ENCODE measurements around the gene CORO2B. TPM values are rescaled to one million over a fixed set of nuclear protein-coding genes. Genes with fewer than 3 reads are reported as not detected.

The CORO2B gene
- total RNA-seq, 8 experiments from 2014 or later, result 2.1 to 28.3 (median 16.4) TPM

- 100% methylated on average over 1 of the region's 8 CpGs; no CpG with 5 or more reads in 7 of the 10 experiments for WGBS, 10 experiments
- in situ Hi-C loops (cut with MboI; ENCODE audit: low pct_unique_long_range_greater_than_20kb in 2 of 9, low sequenced_read_pairs in 9 of 9, unreplicated experiment in 9 of 9), result loop anchor here in 3 of 9 experiments (25.0 kb wide), 1 partner anchor 94 kb away; no protein-coding TSS in a partner anchor
- no peak overlapping the region for H3K4me3 ChIP-seq
- peaks cover 39% of the 10 kb centered on the region in 2 donors for H3K4me1 ChIP-seq (replicated peaks in 1 of 2)
- no peak for ATAC-seq (replicated peaks in 6 of 8)
- H3K27ac ChIP-seq, result no peak overlapping the region
Observed at GRCh38 chr15:68655686-68656437, 77.1 kb downstream of the CORO2B start.

- WGBS, 10 experiments, result 100% methylated on average over 1 of the region's 1 CpG; no CpG with 5 or more reads in 6 of the 10 experiments
- in situ Hi-C loops (cut with MboI; ENCODE audit: low pct_unique_long_range_greater_than_20kb in 2 of 9, low sequenced_read_pairs in 9 of 9, unreplicated experiment in 9 of 9), result loop anchor here in 3 of 9 experiments (25.0 kb wide), 1 partner anchor 94 kb away; no protein-coding TSS in a partner anchor
- ATAC-seq (replicated peaks in 6 of 8), result no peak
- H3K4me1 ChIP-seq (replicated peaks in 1 of 2), result peaks cover 39% of the 10 kb centered on the region in 2 donors
- no peak overlapping the region for H3K27ac ChIP-seq
- no peak overlapping the region for H3K4me3 ChIP-seq
Observed at GRCh38 chr15:68656438-68656739, 77.6 kb downstream of the CORO2B start.

DNA sequence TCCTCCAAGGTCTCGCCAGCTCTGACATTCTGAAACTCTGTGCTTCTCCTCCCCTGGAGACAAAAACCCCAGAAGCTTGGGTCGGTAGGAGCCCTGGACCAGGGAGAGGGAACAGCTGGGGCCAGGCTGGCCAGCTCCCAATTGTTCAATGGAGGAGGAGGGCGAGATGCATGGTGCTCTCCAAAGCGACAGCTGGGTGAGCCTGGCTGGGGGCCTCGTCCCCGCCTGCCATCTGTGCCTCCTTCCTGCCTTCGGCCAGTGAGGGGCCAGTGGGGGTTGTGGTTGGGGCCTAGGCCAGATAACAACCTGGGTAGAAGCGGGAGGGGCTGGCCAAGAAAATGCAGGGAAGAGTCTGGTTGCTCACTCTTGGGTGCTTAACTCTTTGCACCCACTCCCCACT lies 79.4 kb downstream of the CORO2B start:
- H3K4me1 ChIP-seq (replicated peaks in 1 of 2), result peaks cover 28 to 30% of the 10 kb centered on the region in 2 donors
- no peak overlapping the region for H3K4me3 ChIP-seq
- 66 to 100% (median 85%) methylated on average over 1 to 5 of the region's 8 CpGs; no CpG with 5 or more reads in 6 of the 10 experiments for WGBS, 10 experiments
- in situ Hi-C loops (cut with MboI; ENCODE audit: low pct_unique_long_range_greater_than_20kb in 2 of 9, low sequenced_read_pairs in 9 of 9, unreplicated experiment in 9 of 9), result loop anchor here in 3 of 9 experiments (25.0 kb wide), 1 partner anchor 96 kb away; no protein-coding TSS in a partner anchor
- ATAC-seq (replicated peaks in 6 of 8), result peak in 5 of 8 experiments; percentile 11 to 60 (median 31)
- no peak overlapping the region for H3K27ac ChIP-seq

DNA sequence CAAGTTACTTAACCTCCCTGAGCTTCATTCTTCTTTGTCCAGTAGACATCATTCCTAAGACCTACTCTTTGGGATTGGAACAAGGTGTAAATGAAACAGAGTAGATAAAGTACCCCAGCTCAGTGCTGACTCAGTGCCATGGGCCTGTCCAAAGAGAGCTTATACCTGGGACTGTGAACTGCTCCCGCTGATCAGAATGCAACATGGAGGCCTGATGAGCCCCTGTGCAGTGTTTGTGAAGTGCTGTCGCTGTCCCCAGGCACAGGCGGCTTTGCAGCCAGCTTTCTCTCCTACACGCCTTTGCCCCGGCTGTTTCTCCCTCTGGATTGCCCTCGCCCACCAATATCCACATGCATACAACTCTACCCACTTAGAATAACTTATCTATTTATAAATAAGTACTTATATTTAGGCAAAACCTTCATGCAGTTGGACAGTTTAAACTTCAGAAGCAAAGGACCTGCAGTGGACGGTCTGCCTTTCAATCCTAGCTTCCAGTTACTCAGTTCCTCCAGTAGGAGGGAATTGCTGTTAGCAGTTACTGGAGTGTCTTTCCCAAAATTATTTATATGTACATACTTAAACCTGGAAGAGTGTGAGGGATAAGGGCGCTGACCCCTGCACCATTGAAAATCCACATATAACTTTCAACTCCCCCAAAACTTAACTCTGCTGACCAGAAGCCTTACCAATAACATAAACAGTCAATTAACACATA lies 80.0 kb downstream of the CORO2B start:
- peaks cover 22 to 23% of the 10 kb centered on the region in 2 donors for H3K4me1 ChIP-seq (replicated peaks in 1 of 2)
- in situ Hi-C loops (cut with MboI; ENCODE audit: low pct_unique_long_range_greater_than_20kb in 2 of 9, low sequenced_read_pairs in 9 of 9, unreplicated experiment in 9 of 9), result loop anchor here in 3 of 9 experiments (25.0 kb wide), 1 partner anchor 96 kb away; no protein-coding TSS in a partner anchor
- H3K4me3 ChIP-seq, result no peak overlapping the region
- ATAC-seq (replicated peaks in 6 of 8), result peak in 2 of 8 experiments; percentile 18 to 20
- WGBS, 10 experiments, result 65 to 100% (median 87%) methylated on average over 1 to 8 of the region's 8 CpGs; no CpG with 5 or more reads in 3 of the 10 experiments
- H3K27ac ChIP-seq, result no peak overlapping the region

DNA sequence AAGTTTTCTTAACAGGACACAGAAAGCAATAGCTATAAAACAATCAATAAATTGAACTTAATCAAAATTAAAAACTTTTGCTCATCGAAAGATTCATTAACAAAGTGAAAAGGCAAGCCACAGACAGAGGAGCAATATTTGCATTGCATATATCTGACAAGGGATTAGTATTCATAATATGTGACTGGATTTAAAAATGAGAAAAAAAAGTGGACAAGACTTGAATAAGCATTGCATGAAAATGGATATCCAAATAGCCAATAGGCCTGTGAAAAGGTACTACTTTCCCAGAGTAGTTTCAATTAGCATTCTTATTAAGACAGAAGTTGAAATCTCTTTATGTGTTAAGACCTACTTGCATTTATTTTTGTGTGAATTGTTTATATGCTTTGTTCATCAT lies 84.7 kb downstream of the CORO2B start:
- Histone ChIP-seq H3K27ac (no peak overlapping the region), H3K4me3 (no peak overlapping the region), H3K4me1 (replicated peaks in 1 of 2) (peaks cover 0 to 9% of the 10 kb centered on the region in 2 donors)
- WGBS, 10 experiments, result 0 to 100% (median 67%) methylated on average over 1 of the region's 1 CpG; no CpG with 5 or more reads in 1 of the 10 experiments
- ATAC-seq (replicated peaks in 6 of 8), result peak in 3 of 8 experiments; percentile 81 to 92 (median 83)
- in situ Hi-C loops (cut with MboI; ENCODE audit: low pct_unique_long_range_greater_than_20kb in 2 of 9, low sequenced_read_pairs in 9 of 9, unreplicated experiment in 9 of 9), result loop anchor here in 3 of 9 experiments (25.0 kb wide), 1 partner anchor 101 kb away; no protein-coding TSS in a partner anchor

GRCh38 chr15:68666120-68666811 lies 87.5 kb downstream of the CORO2B start:
- Histone ChIP-seq H3K4me3 (no peak overlapping the region), H3K4me1 (replicated peaks in 1 of 2) (peaks cover 0 to 9% of the 10 kb centered on the region in 2 donors), H3K27ac (no peak overlapping the region)
- peak in 5 of 8 experiments; percentile 43 to 65 (median 64) for ATAC-seq (replicated peaks in 6 of 8)
- WGBS, 10 experiments, result 50 to 100% (median 75%) methylated on average over 1 to 4 of the region's 6 CpGs; no CpG with 5 or more reads in 2 of the 10 experiments
- in situ Hi-C loops (cut with MboI; ENCODE audit: low pct_unique_long_range_greater_than_20kb in 2 of 9, low sequenced_read_pairs in 9 of 9, unreplicated experiment in 9 of 9), result loop anchor here in 3 of 9 experiments (25.0 kb wide), 1 partner anchor 104 kb away; no protein-coding TSS in a partner anchor

DNA sequence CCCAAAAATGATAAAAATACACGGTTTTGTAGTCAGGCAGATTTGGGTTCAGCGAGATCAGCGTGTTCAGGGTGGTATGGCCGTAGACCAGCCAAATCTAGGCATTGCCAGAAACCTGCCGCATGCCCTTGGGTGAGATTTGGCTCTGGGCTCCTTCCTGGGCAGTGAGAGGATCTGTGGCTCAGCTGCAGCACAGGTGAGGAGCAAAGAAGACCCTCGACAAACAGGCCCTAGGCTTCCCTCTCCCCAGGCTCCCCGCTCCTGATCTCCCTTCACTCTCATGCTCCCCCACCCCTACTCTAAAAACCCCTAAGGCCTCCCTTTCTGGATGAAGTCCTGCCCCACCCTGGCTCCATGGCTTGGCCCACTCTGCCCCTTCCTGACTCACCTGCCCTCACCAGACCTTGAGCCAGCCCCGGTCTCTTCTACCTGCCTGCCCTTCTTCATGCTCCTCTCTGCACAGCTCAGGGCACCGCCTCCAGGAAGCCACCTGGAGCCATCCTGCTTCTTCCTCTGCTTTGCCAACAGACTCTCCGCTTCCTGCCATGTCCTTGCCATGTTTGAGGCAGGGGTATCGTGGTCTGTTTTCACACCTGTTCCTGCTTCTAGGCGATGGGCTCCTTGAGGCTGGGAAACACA lies 88.1 kb downstream of the CORO2B start:
- H3K4me3 ChIP-seq, result no peak overlapping the region
- WGBS, 10 experiments, result 75 to 100% (median 97%) methylated on average over 1 to 6 of the region's 12 CpGs; no CpG with 5 or more reads in 5 of the 10 experiments
- H3K4me1 ChIP-seq (replicated peaks in 1 of 2), result peaks cover 0 to 9% of the 10 kb centered on the region in 2 donors
- no peak overlapping the region for H3K27ac ChIP-seq
- ATAC-seq (replicated peaks in 6 of 8), result no peak
- in situ Hi-C loops (cut with MboI; ENCODE audit: low pct_unique_long_range_greater_than_20kb in 2 of 9, low sequenced_read_pairs in 9 of 9, unreplicated experiment in 9 of 9), result loop anchor here in 3 of 9 experiments (25.0 kb wide), 1 partner anchor 105 kb away; no protein-coding TSS in a partner anchor

GRCh38 chr15:68667800-68668625 lies 89.2 kb downstream of the CORO2B start:
- in situ Hi-C loops (cut with MboI; ENCODE audit: low pct_unique_long_range_greater_than_20kb in 2 of 9, low sequenced_read_pairs in 9 of 9, unreplicated experiment in 9 of 9), result loop anchor here in 3 of 9 experiments (25.0 kb wide), 1 partner anchor 106 kb away; no protein-coding TSS in a partner anchor
- H3K27ac ChIP-seq, result no peak overlapping the region
- ATAC-seq (replicated peaks in 6 of 8), result no peak
- H3K4me1 ChIP-seq (replicated peaks in 1 of 2), result peaks cover 0 to 9% of the 10 kb centered on the region in 2 donors
- H3K4me3 ChIP-seq, result no peak overlapping the region
- WGBS, 10 experiments, result 71 to 100% (median 92%) methylated on average over 1 to 12 of the region's 18 CpGs

DNA sequence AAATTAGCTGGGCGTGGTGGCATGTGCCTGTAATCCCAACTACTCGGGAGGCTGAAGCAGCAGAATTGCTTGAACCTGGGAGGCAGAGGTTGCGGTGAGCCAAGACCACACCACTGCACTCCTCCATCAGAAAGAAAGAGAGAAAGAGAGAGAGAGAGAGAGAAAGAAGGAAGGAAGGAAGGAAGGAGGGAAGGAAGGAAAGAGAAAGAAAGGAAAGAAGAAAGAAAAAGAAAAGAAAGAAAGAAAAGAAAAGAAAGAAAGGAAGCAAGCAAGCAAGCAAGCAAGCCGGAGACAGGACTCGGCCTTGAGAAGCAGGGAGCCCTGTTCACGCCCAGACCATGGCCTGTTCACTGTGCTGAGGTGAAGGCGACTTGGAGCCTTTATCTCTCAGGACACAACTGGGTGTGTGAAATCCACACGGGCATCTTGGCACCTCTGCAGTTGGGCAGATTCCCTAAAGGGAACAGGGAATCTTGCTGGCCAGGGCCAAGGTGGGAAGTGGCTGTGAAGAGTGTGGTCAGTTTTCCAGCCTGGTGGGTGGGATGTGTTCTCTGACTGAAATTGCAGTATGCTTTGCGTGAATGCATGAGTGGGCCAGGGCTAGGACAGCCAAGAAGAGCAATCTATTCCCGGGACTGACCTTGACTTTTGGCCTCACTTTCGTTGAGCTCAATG lies 90.3 kb downstream of the CORO2B start:
- ATAC-seq (replicated peaks in 6 of 8), result no peak
- 76 to 100% (median 85%) methylated on average over 2 to 10 of the region's 11 CpGs; no CpG with 5 or more reads in 1 of the 10 experiments for WGBS, 10 experiments
- in situ Hi-C loops (cut with MboI; ENCODE audit: low pct_unique_long_range_greater_than_20kb in 2 of 9, low sequenced_read_pairs in 9 of 9, unreplicated experiment in 9 of 9), result loop anchor here in 3 of 9 experiments (25.0 kb wide), 1 partner anchor 107 kb away; no protein-coding TSS in a partner anchor
- no peak overlapping the region for H3K27ac ChIP-seq
- H3K4me3 ChIP-seq, result no peak overlapping the region
- peaks cover 0 to 11% of the 10 kb centered on the region in 2 donors for H3K4me1 ChIP-seq (replicated peaks in 1 of 2)

- ATAC-seq (replicated peaks in 6 of 8), result no peak
- Histone ChIP-seq H3K27ac (no peak overlapping the region), H3K4me3 (no peak overlapping the region), H3K4me1 (replicated peaks in 1 of 2) (peaks cover 2 to 5% of the 10 kb centered on the region in 2 donors)
- in situ Hi-C loops (cut with MboI; ENCODE audit: low pct_unique_long_range_greater_than_20kb in 2 of 9, low sequenced_read_pairs in 9 of 9, unreplicated experiment in 9 of 9), result loop anchor here in 8 of 9 experiments (10.0 to 25.0 kb wide), 2 partner anchors 110 to 117 kb away; no protein-coding TSS in a partner anchor
- WGBS, 10 experiments, result 0 to 75% (median 27%) methylated on average over 1 to 4 of the region's 4 CpGs; no CpG with 5 or more reads in 6 of the 10 experiments
Observed at GRCh38 chr15:68672251-68672650, 93.5 kb downstream of the CORO2B start.

GRCh38 chr15:68672781-68673205 lies 94.0 kb downstream of the CORO2B start:
- ATAC-seq (replicated peaks in 6 of 8), result peak in 5 of 8 experiments; percentile 25 to 53 (median 47)
- H3K27ac ChIP-seq, result no peak overlapping the region
- WGBS, 10 experiments, result 0 to 100% (median 68%) methylated on average over 1 to 2 of the region's 4 CpGs; no CpG with 5 or more reads in 6 of the 10 experiments
- peaks cover 2 to 5% of the 10 kb centered on the region in 2 donors for H3K4me1 ChIP-seq (replicated peaks in 1 of 2)
- H3K4me3 ChIP-seq, result no peak overlapping the region
- in situ Hi-C loops (cut with MboI; ENCODE audit: low pct_unique_long_range_greater_than_20kb in 2 of 9, low sequenced_read_pairs in 9 of 9, unreplicated experiment in 9 of 9), result loop anchor here in 8 of 9 experiments (10.0 to 25.0 kb wide), 2 partner anchors 110 to 118 kb away; no protein-coding TSS in a partner anchor
